Stimulated activated CD8-positive, alpha-beta memory T cell treated with anti-CD3 and anti-CD28 coated beads, Interleukin-15, amount 100 ng/mL, for 1 hour (primary cell): Measurements from ENCODE around the gene GRAMD2B.

Source experiments
- DNase-seq: peaks from one replicate; pipeline ENCODE4 v3.0.0-alpha.2; 2020; ENCODE audit warnings: low read depth

Gene GRAMD2B

DNA sequence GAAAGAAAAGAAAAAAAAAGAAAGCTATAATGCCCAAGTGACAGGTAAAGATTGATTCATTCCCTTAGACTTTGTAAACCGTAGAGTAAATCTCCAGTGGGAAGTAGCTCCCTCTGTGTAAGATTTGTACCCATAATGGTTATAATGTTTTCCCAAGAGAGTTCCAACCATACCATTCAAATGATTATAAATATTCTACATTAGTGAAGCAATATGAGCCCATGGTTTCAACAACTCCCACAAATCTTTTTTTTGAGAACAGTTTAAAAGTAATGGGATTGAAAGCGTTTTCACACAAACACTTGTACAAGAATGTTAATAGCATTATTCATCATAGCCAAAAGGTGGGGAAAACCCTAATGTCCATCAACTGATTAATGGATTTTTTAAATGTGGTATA lies 58.0 kb downstream of the GRAMD2B start:
- DNase-seq = no peak

DNA sequence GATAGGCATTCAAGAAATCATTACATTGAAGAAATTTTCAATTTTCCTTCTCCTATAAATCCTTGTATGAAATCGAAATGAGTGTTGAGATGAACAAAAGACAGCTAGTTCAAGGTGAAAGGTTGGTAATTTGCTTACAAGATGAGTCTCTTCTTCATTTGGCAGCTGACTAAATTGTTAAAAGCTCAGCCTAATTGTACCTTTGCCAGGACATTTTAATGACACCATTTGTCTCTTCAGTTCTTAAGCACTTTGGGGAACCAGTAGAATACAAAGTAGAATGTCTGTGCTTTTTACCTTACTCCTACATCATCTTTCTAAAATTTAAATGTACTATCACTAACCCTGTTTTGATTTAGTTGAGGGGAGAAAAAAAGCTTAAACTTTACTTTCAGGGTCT lies 59.4 kb downstream of the GRAMD2B start:
- DNase-seq = no peak

DNA sequence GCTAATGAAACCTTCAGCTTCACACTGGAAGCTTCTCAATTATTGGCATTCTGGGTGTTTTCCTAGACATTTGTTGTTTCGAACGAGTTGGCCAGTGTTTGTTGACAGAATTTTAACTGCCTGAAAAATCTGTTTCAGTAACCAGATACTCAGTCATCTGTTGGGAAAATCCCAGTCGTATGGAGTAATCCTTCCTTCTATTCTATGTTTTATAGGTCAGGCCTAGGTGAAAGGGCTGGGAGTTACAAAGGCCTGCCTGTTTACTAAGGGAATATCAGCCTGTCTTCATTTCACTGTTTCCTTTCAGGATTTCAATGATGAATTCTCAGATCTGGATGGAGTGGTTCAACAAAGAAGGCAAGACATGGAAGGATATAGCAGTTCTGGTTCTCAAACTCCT lies 59.9 kb downstream of the GRAMD2B start:
- no peak for DNase-seq

DNA sequence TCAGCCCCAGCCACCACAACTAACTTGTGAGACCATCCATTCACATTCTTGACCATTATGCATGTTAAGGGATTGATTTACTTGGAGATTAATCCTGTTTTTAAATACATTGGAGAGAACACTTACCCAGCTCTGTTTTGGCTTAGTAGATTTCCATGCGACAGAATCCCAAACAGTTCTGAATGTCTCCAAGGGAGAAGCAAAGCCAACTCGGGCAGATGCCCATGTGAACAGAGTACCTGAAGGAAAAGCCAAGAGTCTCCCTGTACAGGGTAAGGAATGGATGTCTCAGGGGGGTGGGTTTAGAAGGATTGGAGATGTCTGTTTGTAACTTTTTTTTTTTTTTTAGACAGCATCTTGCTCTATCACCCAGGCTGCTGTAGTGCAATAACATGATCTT lies 61.0 kb downstream of the GRAMD2B start:
- DNase-seq = no peak

DNA sequence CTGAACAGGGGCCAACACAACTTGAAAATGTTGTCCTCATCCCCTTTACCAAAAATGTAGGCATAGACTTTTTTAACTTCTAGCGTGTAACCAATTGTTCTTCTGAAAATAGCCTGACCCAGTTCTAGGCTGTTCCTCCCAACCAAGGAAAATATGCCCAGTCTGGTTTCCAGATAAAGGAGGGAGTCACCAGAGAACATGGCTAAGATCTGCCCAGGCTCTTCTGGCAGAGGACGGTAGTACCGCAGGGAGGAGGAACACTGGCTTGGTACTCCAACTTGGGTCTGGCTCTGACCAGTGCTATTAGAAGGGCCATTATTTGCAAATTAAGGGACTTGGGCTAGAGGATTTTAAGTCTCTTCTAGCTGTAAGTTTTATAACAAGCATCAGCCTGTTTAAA lies 63.1 kb downstream of the GRAMD2B start:
- no peak for DNase-seq

DNA sequence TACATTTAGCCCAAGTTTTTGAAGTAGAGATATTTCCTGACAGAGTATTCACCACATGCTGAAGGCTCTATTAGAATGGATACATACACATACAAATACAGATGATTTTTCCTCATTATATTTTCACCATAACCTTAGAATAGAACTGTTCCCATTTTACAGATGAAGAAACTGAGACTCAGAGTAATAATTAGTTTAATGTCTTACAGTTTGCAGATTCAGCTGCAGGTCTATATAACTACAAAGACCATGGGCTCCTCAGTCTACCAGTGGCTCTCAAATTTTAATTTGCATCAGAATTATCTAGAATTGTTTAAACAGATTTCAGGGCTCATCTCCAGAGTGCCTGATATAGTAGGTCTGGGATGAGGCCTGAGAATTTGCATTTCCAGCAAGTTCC lies 64.4 kb downstream of the GRAMD2B start:
- DNase-seq = no peak

DNA sequence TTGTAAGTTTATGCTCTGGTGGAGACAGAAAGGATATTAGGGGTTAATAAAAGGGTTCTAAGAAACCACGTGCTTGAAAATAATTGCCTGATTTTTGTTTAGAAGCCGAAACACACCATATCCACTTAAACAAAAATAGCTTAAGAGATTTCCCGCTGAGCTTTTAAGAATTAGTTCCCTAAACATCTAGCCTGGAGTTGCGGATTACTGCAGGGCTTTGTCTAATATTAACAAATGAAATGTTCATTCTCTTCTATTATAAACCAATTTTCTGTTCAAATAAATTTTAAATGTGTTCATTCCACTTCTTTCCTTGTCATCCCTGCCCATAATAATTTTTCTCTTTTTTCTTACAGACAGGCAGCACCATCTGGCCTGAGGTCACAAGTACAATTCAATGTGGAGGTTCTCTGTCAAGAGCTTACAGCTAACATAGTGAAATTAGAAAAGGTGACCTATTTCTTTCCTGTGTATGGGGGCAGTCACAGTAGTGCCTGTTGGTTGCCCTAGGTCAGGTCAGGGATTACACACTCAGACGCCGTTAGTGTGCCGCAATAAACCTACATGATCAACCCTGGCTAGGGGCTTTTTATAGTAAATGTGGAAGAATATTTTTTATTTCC lies 65.3 kb downstream of the GRAMD2B start:
- no peak for DNase-seq

DNA sequence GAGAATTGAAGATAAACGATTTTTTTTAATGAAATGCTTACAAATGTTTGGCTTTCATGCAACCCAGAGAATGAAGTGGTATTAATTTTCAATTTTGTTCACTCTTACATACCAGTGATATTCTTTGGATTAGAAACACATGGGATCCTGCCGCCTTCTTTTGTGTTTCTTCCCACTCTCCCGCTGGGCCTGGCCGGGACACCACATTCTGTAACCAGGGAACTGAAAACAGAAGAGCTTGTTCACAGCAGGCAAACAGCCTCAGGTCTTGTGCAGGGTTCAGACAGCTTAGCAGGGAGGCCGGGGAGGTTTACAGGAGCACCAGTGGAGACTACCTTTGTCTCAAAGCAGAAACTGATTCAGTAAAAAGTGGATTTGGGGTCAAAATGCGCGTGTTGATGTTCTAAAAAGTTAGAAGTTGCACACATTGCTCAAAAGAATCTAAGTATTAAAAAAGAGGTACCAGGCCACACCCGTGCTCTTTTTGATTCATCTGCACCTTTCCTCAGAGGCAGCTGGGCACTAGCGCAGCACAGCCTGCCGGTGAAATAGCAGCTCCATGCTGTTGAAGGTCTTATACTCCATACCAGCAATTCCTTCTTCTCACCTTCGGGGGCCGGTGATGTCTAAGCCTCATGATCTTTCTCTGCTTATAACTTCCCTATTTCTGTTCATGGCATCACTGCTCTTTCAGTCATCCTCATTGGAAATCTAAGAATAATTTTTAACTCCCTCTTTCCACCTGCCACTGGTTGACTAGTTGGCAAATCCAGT lies 67.1 kb downstream of the GRAMD2B start:
- no peak for DNase-seq

DNA sequence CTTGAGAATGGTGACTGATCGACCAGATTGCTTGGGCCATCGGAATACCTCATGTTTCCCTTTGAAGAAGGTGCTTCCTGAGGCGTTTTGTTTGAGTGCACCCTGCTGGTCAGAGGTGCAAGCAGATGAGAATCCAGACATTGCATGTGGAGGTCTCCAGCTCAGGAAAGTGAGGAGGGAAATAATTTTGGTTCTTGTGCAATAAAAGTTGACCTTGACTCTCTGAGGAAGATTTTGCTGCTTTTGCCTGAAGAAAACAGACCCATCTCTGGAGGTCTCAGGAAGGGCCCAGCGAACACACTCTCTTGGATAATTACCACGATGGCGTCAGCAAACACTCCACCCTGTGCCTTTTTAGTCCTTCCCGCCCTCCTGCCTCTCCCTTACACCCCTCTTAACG lies 69.7 kb downstream of the GRAMD2B start:
- no peak for DNase-seq

DNA sequence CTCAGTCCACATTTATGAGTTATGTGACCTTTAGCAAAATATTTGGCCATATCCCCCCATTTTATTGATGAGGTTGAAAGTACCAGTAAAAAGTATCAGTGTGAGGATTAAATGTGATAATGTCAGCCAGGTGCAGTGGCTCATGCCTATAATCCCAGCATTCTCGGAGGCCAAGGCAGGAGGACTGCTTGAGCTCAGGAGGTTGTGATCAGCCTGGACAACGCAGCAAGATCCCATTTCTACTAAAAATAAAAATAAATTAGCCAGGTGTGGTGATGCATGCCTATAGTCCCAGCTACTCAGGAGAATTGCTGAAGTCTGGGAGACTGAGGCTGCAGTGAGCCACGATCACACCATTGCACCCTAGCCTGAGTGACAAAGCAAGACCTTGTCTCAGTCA lies 71.2 kb downstream of the GRAMD2B start:
- DNase-seq = no peak

DNA sequence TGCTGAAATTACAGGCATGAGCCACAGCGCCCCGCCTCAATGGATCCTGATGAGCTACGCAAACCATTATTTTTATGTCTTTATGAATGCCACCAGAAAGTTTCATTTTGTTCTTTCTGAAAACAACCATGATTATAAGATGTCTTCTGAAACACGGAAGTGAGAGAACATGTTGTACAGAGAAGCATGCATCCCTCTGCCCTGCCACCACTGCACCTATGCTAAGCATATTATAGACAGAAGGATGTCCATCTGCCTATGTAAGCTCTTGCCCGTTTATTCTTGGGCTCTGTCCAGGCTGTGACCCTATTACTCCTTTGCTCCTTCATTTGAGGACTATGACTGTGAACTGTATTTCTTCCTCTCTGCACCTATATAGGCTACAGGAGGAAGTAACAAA lies 74.3 kb downstream of the GRAMD2B start:
- no peak for DNase-seq

DNA sequence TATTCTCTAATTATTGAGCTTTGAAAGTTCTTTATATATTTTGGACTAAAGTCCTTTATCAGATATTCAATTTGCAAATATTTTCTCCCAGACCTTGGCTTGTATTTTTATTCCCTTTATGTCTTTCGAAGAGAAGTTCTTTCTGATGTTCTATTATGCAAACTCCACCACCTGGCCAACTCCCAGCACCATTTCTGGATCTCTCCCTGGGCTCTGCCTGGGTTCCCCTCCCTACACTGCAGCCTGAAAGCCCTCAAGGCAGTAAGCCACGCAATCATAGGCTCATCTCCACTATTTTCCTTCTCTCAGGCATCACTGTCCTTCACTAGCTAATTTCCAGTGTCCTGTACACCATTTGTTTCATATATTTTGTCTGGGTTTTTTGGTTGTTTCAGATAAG lies 76.1 kb downstream of the GRAMD2B start:
- no peak for DNase-seq

DNA sequence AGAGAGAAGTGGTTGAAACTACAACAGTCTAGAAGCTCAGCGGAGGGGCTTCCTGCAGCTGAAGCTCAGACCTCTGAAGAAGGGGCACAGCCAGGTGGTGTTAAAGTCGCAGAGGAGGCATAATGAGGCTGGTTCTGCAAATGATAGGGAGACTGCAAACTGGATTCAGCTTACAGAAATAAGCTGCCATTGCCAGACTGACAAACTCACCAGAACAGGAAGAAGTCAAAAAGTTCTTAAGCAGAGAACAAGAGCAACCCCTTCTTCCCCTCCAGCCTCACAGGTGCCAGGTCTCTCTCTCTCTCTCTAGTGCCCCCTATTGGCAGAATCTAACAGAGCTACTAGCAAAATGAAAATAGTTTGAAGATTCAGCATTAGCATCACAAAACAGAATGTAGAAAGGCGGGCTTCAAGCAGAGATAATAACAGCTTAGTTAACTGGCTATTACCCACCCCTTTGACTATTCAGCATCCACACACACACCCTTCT lies 76.7 kb downstream of the GRAMD2B start:
- no peak for DNase-seq

DNA sequence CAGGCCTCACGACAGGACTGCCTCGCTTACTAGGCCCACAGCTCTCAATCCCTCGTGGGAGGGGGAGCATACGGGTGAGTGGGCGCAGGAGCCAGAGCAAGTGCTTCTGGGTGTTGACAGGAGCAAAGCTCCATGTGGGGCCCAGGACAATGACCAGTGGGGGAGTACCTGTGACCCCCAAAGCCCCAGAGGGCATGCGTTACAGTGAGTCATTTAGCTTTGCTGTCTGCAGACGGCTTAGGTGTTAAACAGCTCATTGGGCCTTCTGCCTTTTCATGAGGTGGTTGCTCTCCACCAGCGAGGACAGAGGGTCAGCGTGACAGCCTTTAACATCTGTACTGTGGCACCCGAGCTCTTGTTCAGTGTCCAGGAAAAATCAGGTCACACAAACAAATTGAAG lies 78.2 kb downstream of the GRAMD2B start:
- DNase-seq = no peak

DNA sequence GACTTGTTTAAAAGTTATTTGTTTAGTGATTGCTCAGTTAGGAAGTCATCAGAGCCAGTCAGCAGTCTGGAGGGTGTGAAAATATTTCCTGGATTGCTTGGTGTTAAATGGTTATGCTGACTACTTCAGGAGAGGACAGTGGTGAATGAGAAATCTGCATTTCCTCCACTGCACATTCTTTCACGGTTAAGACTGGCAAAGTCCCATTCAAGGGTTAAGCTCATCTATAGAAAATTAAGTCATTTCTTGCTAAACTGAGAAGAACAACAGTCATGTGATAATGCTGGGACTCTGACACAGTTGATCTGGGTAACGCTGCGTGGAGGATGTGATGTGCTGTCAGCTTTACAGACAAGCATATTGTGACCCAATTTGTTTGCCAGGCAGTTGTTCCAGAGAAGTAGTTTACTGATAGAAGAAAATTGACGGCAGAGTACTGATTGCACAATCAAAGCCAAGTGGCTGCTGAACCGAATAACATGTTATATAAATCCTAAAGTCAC lies 80.4 kb downstream of the GRAMD2B start:
- no peak for DNase-seq

DNA sequence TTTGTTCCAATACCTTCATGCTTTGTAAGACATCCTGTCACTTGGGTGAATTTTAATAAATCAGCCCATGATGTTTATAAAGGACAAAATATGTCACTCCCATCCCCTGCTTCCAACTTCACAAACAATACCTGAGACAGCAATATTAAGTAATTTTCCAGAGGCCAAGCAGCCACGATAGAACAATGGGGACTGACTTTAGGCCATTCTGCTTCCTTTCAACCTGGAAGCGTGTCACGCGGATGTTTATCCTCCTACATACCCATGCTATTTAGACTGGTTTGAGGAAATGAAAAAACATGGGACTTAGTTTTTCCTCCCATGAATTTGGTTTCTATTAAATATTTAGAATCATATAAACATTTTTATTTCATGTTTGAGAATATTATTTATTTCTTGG lies 82.9 kb downstream of the GRAMD2B start:
- DNase-seq = no peak

DNA sequence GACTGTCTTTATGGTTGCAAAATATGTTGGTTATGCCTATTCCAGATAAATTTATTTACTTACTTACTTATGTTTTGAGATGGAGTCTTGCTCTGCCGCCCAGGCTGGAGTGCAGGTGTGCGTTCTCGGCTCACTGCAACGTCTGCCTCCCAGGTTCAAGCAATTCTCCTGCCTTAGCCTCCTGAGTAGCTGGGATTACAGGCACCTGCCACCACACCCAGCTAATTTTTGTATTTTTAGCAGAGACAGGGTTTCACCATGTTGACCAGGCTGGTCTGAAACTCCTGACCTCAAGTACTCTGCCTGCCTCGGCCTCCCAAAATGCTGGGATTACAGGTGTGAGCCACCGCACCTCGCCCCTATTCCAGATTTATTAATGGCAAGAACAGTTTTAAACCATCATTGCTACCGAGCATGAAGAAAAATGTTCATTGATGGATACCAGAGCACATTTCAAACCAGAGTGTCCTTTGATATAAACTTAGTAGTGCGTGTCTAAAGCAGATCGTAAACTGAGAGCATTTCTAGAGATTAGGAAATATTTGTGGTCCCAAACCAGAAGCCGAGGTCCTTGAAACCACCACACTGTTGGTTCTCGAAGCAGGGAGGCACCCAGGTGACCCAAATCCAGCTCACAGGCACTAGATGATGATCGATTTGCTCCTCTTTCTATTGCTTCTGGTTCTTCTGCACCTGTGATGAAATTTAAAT lies 85.2 kb downstream of the GRAMD2B start:
- no peak for DNase-seq

DNA sequence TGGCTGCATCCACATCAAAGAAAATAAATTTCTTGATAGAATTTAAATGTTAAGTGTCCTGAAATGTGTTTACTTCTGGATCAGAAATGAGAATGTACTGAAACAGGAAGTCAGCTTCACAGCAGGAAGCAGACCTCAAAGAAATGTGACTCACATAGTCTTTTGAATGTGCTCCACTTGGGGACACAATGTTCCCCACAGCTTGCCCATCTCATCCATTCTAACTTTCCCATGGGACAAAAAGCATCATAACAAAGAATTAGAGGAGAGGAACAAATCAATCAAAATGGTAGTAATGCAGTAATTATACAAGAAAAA lies 85.7 kb downstream of the GRAMD2B start:
- no peak for DNase-seq

DNA sequence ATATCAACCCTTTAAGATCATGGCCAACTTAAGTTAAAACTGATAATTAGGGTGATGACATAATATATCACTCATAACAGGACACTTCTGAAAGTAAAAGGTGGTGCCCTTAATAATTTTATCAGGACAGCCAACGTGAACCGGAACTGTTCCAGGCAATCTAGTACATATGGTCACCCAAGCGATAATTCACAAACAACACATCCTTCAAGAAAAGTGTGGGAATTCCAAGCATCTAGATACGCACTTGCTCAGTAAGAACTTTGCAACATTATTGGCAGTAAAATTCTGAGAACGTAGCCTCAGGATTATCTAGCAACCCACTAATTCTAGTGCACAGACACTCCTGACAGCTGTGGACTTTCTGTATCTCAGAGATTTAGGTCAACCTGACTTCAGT lies 86.1 kb downstream of the GRAMD2B start:
- no peak for DNase-seq

DNA sequence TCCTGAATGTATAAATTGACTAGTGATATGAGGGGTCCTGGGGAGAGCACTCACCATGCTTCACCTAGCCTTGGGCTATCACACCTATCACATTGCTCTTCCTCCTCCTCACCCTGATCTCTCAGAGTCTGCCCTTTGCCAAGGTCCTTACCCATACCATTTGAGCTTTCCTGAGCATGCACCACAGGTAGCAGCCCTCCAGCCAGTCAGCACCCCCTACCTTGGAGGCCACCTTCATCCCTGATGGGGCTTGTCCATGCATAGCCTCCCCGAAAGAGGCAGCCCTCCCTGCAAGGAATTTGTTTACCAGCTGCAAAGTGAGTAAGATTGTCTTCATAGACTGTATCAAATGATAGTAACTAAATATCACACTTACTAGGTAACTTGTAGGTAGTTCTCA lies 88.8 kb downstream of the GRAMD2B start:
- no peak for DNase-seq

DNA sequence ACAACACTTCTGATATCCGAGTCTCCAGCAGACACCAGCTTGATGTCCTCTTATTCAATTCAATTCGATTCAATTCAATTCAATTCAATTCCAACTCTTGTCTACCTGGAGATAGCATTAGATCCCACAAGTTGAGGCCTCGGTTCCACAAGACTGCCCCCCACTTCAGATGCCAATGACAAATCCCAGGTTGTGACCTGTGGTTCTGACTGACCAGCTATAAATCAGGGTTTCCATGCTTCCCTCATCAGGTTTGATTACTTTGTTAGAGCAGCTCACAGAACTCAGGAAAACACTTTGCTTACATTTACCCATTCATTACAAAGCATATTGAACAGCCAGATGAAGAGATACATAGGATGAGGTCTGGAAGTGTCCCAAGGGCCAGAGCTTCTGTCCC lies 89.2 kb downstream of the GRAMD2B start:
- no peak for DNase-seq

DNA sequence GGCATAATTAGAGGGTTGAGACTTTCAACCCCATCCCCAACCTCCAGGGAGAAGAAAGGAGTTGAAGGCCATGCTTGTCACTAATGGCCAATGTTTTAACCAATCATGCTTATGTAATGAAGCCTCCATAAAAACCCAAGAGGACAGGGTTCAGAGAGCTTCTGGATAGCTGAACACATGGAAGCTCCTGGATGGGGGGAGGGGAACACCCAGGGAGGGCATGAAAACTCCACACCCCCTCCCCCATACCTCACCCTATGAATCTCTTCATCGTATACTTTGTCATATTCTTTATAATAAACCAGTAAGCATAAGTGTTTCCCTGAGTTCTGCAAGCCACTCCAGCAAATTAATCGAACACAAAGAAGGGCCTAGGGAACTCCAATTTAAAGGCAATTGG lies 90.1 kb downstream of the GRAMD2B start:
- DNase-seq = no peak

DNA sequence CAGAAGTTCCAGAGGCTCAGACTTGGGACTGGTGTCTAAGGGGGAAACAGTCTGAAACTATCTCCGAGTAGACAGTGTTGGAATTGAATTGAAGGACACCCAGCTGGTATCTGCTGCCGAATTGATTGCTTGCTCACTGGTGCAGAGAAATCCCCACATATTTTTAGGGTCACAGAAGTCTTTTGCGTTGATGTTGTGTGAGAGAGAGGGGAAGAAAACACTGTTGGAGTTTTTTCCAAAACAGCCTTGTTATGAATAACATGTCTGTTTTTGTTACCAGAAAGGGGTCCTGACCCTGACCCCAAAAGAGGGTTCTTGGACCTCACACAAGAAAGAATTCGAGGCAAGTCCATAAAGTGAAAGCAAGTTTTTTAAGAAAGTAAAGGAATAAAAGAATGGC lies 90.5 kb downstream of the GRAMD2B start:
- no peak for DNase-seq
